ENCODE data around the gene BANF1. TPM values are rescaled to one million over a fixed set of nuclear protein-coding genes. Genes with fewer than 3 reads are reported as not detected.

The BANF1 gene
- total and polyA plus RNA-seq, 2 of the 13 experiments (the other 11 are each of a cell fraction or from before 2014, with no cell fraction given), result 40.5 to 86.5 TPM

DNA sequence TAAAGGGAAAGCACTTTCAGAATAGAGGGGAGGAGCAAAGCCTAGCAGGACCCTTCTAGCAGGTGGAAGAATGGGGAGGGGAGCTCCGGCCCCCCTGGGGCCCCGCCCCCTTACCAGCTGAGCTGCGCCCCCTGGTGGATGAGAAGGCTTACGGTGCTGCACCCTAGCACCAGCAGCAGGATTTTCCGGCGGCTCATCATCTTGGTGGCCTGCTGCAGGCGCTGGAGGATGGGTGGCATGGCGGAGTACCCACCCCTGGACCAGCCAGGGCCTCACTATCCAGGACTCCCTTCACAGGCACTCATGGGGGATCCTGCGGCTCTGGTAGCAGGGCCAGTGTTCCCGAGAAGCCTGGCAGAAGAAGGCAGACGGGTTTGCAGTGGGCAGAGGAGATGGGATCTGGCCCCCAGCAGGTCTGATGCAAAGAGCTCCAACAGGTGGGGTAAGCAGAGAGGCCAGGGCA, 42.9 kb downstream of the BANF1 start (continued):
- no peak for TF ChIP-seq ZNF75D (CRISPR knock-in tag; IDR thresholded peaks at IDR 0.05; ENCODE audit: borderline replicate concordance)
- no peak for TF ChIP-seq FOXA1 (IDR thresholded peaks at IDR 0.05)
- TF ChIP-seq FOXA1 (CRISPR knock-in tag; IDR thresholded peaks at IDR 0.05), result no peak
- TF ChIP-seq, protein P1, sequence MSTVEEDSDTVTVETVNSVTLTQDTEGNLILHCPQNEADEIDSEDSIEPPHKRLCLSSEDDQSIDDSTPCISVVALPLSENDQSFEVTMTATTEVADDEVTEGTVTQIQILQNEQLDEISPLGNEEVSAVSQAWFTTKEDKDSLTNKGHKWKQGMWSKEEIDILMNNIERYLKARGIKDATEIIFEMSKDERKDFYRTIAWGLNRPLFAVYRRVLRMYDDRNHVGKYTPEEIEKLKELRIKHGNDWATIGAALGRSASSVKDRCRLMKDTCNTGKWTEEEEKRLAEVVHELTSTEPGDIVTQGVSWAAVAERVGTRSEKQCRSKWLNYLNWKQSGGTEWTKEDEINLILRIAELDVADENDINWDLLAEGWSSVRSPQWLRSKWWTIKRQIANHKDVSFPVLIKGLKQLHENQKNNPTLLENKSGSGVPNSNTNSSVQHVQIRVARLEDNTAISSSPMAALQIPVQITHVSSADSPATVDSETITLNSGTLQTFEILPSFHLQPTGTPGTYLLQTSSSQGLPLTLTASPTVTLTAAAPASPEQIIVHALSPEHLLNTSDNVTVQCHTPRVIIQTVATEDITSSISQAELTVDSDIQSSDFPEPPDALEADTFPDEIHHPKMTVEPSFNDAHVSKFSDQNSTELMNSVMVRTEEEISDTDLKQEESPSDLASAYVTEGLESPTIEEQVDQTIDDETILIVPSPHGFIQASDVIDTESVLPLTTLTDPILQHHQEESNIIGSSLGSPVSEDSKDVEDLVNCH (CRISPR knock-in tag; IDR thresholded peaks at IDR 0.05), result no peak
- TF ChIP-seq, protein P2, sequence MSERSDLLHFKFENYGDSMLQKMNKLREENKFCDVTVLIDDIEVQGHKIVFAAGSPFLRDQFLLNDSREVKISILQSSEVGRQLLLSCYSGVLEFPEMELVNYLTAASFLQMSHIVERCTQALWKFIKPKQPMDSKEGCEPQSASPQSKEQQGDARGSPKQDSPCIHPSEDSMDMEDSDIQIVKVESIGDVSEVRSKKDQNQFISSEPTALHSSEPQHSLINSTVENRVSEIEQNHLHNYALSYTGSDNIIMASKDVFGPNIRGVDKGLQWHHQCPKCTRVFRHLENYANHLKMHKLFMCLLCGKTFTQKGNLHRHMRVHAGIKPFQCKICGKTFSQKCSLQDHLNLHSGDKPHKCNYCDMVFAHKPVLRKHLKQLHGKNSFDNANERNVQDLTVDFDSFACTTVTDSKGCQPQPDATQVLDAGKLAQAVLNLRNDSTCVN (CRISPR knock-in tag; IDR thresholded peaks at IDR 0.05; ENCODE audit: borderline replicate concordance), result no peak
- TF ChIP-seq ERF (CRISPR knock-in tag; IDR thresholded peaks at IDR 0.05), result 0 out of 2 replicates have a peak, but pooled peaks have one; percentile 32
- TF ChIP-seq, protein P3, sequence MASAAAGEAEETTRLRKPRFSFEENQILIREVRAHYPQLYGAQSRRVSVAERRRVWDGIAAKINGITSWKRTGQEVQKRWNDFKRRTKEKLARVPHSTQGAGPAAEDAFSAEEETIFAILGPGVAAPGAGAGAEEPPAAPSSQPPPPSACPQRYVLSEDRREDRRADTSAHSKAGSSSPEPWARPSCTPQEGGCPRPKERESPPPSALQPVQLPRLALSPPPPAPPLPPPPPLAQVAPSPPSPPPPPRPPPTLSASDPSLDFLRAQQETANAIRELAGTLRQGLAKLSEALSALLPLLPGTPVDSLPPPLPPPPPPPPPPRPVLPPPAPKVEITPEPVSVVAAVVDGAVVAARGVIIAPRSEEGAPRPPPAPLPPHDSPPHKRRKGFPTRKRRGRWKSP (CRISPR knock-in tag; IDR thresholded peaks at IDR 0.05), result no peak
- no peak for TF ChIP-seq TBX2 (CRISPR knock-in tag; IDR thresholded peaks at IDR 0.05; ENCODE audit: borderline replicate concordance)
- TF ChIP-seq, protein P4, sequence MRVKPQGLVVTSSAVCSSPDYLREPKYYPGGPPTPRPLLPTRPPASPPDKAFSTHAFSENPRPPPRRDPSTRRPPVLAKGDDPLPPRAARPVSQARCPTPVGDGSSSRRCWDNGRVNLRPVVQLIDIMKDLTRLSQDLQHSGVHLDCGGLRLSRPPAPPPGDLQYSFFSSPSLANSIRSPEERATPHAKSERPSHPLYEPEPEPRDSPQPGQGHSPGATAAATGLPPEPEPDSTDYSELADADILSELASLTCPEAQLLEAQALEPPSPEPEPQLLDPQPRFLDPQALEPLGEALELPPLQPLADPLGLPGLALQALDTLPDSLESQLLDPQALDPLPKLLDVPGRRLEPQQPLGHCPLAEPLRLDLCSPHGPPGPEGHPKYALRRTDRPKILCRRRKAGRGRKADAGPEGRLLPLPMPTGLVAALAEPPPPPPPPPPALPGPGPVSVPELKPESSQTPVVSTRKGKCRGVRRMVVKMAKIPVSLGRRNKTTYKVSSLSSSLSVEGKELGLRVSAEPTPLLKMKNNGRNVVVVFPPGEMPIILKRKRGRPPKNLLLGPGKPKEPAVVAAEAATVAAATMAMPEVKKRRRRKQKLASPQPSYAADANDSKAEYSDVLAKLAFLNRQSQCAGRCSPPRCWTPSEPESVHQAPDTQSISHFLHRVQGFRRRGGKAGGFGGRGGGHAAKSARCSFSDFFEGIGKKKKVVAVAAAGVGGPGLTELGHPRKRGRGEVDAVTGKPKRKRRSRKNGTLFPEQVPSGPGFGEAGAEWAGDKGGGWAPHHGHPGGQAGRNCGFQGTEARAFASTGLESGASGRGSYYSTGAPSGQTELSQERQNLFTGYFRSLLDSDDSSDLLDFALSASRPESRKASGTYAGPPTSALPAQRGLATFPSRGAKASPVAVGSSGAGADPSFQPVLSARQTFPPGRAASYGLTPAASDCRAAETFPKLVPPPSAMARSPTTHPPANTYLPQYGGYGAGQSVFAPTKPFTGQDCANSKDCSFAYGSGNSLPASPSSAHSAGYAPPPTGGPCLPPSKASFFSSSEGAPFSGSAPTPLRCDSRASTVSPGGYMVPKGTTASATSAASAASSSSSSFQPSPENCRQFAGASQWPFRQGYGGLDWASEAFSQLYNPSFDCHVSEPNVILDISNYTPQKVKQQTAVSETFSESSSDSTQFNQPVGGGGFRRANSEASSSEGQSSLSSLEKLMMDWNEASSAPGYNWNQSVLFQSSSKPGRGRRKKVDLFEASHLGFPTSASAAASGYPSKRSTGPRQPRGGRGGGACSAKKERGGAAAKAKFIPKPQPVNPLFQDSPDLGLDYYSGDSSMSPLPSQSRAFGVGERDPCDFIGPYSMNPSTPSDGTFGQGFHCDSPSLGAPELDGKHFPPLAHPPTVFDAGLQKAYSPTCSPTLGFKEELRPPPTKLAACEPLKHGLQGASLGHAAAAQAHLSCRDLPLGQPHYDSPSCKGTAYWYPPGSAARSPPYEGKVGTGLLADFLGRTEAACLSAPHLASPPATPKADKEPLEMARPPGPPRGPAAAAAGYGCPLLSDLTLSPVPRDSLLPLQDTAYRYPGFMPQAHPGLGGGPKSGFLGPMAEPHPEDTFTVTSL (CRISPR knock-in tag; IDR thresholded peaks at IDR 0.05; ENCODE audit: borderline replicate concordance), result no peak
- no peak for TF ChIP-seq ZBTB38 (CRISPR knock-in tag; IDR thresholded peaks at IDR 0.05)
- no peak for TF ChIP-seq SNAI1 (CRISPR knock-in tag; IDR thresholded peaks at IDR 0.05; ENCODE audit: borderline replicate concordance)
- TF ChIP-seq, protein P5, sequence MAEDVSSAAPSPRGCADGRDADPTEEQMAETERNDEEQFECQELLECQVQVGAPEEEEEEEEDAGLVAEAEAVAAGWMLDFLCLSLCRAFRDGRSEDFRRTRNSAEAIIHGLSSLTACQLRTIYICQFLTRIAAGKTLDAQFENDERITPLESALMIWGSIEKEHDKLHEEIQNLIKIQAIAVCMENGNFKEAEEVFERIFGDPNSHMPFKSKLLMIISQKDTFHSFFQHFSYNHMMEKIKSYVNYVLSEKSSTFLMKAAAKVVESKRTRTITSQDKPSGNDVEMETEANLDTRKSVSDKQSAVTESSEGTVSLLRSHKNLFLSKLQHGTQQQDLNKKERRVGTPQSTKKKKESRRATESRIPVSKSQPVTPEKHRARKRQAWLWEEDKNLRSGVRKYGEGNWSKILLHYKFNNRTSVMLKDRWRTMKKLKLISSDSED (CRISPR knock-in tag; IDR thresholded peaks at IDR 0.05), result no peak
- no peak for TF ChIP-seq ZFP36L2 (CRISPR knock-in tag; IDR thresholded peaks at IDR 0.05)
- TF ChIP-seq, protein P6, sequence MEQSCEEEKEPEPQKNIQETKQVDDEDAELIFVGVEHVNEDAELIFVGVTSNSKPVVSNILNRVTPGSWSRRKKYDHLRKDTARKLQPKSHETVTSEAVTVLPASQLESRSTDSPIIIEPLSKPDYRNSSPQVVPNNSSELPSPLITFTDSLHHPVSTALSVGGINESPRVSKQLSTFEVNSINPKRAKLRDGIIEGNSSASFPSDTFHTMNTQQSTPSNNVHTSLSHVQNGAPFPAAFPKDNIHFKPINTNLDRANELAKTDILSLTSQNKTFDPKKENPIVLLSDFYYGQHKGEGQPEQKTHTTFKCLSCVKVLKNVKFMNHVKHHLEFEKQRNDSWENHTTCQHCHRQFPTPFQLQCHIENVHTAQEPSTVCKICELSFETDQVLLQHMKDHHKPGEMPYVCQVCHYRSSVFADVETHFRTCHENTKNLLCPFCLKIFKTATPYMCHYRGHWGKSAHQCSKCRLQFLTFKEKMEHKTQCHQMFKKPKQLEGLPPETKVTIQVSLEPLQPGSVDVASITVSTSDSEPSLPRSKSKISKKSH (CRISPR knock-in tag; IDR thresholded peaks at IDR 0.05; ENCODE audit: borderline replicate concordance), result no peak
- no peak for TF ChIP-seq ZNF672 (CRISPR knock-in tag; IDR thresholded peaks at IDR 0.05)
- TF ChIP-seq ZNF775 (CRISPR knock-in tag; IDR thresholded peaks at IDR 0.05; ENCODE audit: borderline replicate concordance), result no peak
- no peak for TF ChIP-seq ZNF607 (CRISPR knock-in tag; IDR thresholded peaks at IDR 0.05; ENCODE audit: borderline replicate concordance)

Measured in HepG2 (cell line).